K562 (cell line): Measurements from ENCODE around the gene NDUFS6. TPM values are rescaled to one million over a fixed set of nuclear protein-coding genes. Genes with fewer than 3 reads are reported as not detected.

Experiments used
- BRCA1 ChIP-seq, 2 experiments: fragments of 450-650 bp in 1 of 2; sonication (generic) in 1 of 2; formaldehyde crosslinking in 1 of 2; IDR thresholded peaks; 2 replicates each; pipeline versions ENCODE4 v1.5.0 to v1.6.1; 2017 to 2020; ENCODE audit warnings: mild to moderate bottlenecking in 1 of 2, missing genetic modification reagents in 1 of 2
- BRF2 ChIP-seq: IDR thresholded peaks from 3 replicates; pipeline ENCODE4 v1.6.1; 2011; ENCODE audit warnings: borderline replicate concordance, mild to moderate bottlenecking; ENCODE audit not compliant: insufficient read length, insufficient read depth
- HBP1 ChIP-seq: fragments of 450-650 bp; formaldehyde crosslinking; IDR thresholded peaks from 2 replicates; pipeline ENCODE4 v1.4.0; 2022; ENCODE audit warnings: missing genetic modification characterization
- MBD2 ChIP-seq: sonication (generic); IDR thresholded peaks from 2 replicates; pipeline ENCODE4 v1.6.1; 2016; ENCODE audit warnings: low read depth, borderline replicate concordance
- NFE2L1 ChIP-seq: fragments of 450-650 bp; IDR thresholded peaks from 2 replicates; pipeline ENCODE4 v1.6.1; 2016; ENCODE audit warnings: missing genetic modification characterization, low read depth, mild to moderate bottlenecking, missing compliant biosample characterization, moderate library complexity, borderline replicate concordance
- NR3C1 ChIP-seq: sonication (generic); formaldehyde crosslinking; IDR thresholded peaks from 2 replicates; pipeline ENCODE4 v1.8.1; 2022; ENCODE audit warnings: missing genetic modification reagents
- SUPT5H ChIP-seq: fragments of 450-650 bp; IDR thresholded peaks from 2 replicates; pipeline ENCODE4 v1.6.1; 2016
- ZNF134 ChIP-seq: fragments of 250-450 bp; sonication (Bioruptor Pico); conservative IDR thresholded peaks from 2 replicates; pipeline ENCODE4 v1.4.0; 2020
- ZNF212 ChIP-seq: fragments of 450-650 bp; formaldehyde crosslinking; IDR thresholded peaks from 2 replicates; pipeline ENCODE4 v1.4.0; 2020; ENCODE audit warnings: mild to moderate bottlenecking
- ZNF584 ChIP-seq: fragments of 200-800 bp; sonication (Bioruptor generic); IDR thresholded peaks from 2 replicates; pipeline ENCODE4 v1.6.1; 2016; ENCODE audit warnings: low read depth, mild to moderate bottlenecking, missing genetic modification characterization, missing compliant biosample characterization
- polyA plus RNA-seq, 8 experiments: library from polyadenylated mRNA; depleted of rRNA in 4 of 8; stranded (reverse) in 5 of 8; unstranded in 3 of 8; fragments of >200 nt; fragmentation: Nextera tagmentation in 2 of 8; fragmentation: Illumina TruSeq in 1 of 8; extraction: Ambion mirVana in 2 of 8; extraction: Trizol in 1 of 8; gene quantifications; 2 replicates each; pipeline versions ENCODE4 v1.2.1 to v1.2.3, GENCODE V29; 2011 to 2014; ENCODE audit warnings: inconsistent platforms in 1 of 8, missing spikeins in 1 of 8
- total RNA-seq, 7 experiments: library from RNA; depleted of rRNA in 6 of 7; stranded (reverse); fragments of >200 nt in 6 of 7; fragmentation: Illumina TruSeq in 2 of 7; extraction: Trizol in 2 of 7; gene quantifications; 2 replicates each; pipeline versions ENCODE4 v1.2.1 to v1.2.3, GENCODE V29; 2011 to 2021; ENCODE audit warnings: low replicate concordance in 1 of 7
- TF ChIP-seq, protein P1 (sequence below): fragments of 200-800 bp; sonication (Bioruptor generic); IDR thresholded peaks from 2 replicates; pipeline ENCODE4 v1.6.1; 2017; ENCODE audit warnings: missing genetic modification characterization, missing compliant biosample characterization
- TF ChIP-seq, protein P2 (sequence below): IDR thresholded peaks from 2 replicates; pipeline ENCODE4 v1.6.1; 2011; ENCODE audit not compliant: insufficient read length; ENCODE audit errors: extremely low read depth
- TF ChIP-seq, protein P3 (sequence below): fragments of 150-350 bp; IDR thresholded peaks from 2 replicates; pipeline ENCODE4 v1.6.1; 2014; ENCODE audit warnings: low read depth, mild to moderate bottlenecking, low read length, borderline replicate concordance
- TF ChIP-seq, protein P4 (sequence below): fragments of 450-650 bp; formaldehyde crosslinking; IDR thresholded peaks from 2 replicates; pipeline ENCODE4 v1.4.0; 2022; ENCODE audit warnings: missing genetic modification characterization

NDUFS6 gene
- total and polyA plus RNA-seq, 9 of the 15 experiments (the other 6 are each of a cell fraction or from before 2014, with no cell fraction given), result 36.1 to 291 (median 77.0) TPM

- TF ChIP-seq MBD2, result no peak
- peak; percentile 96 for TF ChIP-seq SUPT5H
- TF ChIP-seq, protein P1, sequence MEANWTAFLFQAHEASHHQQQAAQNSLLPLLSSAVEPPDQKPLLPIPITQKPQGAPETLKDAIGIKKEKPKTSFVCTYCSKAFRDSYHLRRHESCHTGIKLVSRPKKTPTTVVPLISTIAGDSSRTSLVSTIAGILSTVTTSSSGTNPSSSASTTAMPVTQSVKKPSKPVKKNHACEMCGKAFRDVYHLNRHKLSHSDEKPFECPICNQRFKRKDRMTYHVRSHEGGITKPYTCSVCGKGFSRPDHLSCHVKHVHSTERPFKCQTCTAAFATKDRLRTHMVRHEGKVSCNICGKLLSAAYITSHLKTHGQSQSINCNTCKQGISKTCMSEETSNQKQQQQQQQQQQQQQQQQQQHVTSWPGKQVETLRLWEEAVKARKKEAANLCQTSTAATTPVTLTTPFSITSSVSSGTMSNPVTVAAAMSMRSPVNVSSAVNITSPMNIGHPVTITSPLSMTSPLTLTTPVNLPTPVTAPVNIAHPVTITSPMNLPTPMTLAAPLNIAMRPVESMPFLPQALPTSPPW (CRISPR knock-in tag), result peak; percentile 96
- no peak for TF ChIP-seq BRCA1 (IDR thresholded peaks at IDR 0.05)
- TF ChIP-seq BRCA1 (CRISPR knock-in tag; IDR thresholded peaks at IDR 0.05), result no peak
- no peak for TF ChIP-seq NR3C1 (CRISPR knock-in tag)
- TF ChIP-seq BRF2, result no peak
- no peak for TF ChIP-seq ZNF134
- TF ChIP-seq, protein P2, sequence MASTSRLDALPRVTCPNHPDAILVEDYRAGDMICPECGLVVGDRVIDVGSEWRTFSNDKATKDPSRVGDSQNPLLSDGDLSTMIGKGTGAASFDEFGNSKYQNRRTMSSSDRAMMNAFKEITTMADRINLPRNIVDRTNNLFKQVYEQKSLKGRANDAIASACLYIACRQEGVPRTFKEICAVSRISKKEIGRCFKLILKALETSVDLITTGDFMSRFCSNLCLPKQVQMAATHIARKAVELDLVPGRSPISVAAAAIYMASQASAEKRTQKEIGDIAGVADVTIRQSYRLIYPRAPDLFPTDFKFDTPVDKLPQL, result no peak
- TF ChIP-seq ZNF212, result no peak
- TF ChIP-seq, protein P3, sequence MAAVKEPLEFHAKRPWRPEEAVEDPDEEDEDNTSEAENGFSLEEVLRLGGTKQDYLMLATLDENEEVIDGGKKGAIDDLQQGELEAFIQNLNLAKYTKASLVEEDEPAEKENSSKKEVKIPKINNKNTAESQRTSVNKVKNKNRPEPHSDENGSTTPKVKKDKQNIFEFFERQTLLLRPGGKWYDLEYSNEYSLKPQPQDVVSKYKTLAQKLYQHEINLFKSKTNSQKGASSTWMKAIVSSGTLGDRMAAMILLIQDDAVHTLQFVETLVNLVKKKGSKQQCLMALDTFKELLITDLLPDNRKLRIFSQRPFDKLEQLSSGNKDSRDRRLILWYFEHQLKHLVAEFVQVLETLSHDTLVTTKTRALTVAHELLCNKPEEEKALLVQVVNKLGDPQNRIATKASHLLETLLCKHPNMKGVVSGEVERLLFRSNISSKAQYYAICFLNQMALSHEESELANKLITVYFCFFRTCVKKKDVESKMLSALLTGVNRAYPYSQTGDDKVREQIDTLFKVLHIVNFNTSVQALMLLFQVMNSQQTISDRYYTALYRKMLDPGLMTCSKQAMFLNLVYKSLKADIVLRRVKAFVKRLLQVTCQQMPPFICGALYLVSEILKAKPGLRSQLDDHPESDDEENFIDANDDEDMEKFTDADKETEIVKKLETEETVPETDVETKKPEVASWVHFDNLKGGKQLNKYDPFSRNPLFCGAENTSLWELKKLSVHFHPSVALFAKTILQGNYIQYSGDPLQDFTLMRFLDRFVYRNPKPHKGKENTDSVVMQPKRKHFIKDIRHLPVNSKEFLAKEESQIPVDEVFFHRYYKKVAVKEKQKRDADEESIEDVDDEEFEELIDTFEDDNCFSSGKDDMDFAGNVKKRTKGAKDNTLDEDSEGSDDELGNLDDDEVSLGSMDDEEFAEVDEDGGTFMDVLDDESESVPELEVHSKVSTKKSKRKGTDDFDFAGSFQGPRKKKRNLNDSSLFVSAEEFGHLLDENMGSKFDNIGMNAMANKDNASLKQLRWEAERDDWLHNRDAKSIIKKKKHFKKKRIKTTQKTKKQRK, result no peak
- TF ChIP-seq HBP1, result no peak
- TF ChIP-seq NFE2L1, result no peak
- no peak for TF ChIP-seq ZNF584
- TF ChIP-seq, protein P4, sequence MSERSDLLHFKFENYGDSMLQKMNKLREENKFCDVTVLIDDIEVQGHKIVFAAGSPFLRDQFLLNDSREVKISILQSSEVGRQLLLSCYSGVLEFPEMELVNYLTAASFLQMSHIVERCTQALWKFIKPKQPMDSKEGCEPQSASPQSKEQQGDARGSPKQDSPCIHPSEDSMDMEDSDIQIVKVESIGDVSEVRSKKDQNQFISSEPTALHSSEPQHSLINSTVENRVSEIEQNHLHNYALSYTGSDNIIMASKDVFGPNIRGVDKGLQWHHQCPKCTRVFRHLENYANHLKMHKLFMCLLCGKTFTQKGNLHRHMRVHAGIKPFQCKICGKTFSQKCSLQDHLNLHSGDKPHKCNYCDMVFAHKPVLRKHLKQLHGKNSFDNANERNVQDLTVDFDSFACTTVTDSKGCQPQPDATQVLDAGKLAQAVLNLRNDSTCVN (CRISPR knock-in tag), result peak; percentile 30; the same call in 1 of the 2 replicates
Observed at GRCh38 chr5:1799602-1800471, 1.4 kb upstream of the NDUFS6 start, which contains the start of gene MRPL36 (continued).
